NK-92 (cell line): ENCODE measurements around the gene MAP1LC3B.

ENCODE experiments used
- DNase-seq: peaks from one replicate; lab custom pipeline; 2025; ENCODE audit not compliant: unreplicated experiment; lab: John Stamatoyannopoulos, UW

The MAP1LC3B gene

GRCh38 chr16:87451563-87452210 is 59.6 kb downstream of the MAP1LC3B start:
- DNase-seq: no peak

GRCh38 chr16:87453326-87453725 is 61.2 kb downstream of the MAP1LC3B start:
- no peak for DNase-seq
